Measurements from ENCODE around the gene GPR87.

GRCh38 chr3:151320131-151320530 is 3.5 kb upstream of the GPR87 start:
- TF ChIP-seq ZNF384 (IDR thresholded peaks at IDR 0.05): no peak
- TF ChIP-seq CTBP1 (IDR thresholded peaks at IDR 0.05; ENCODE audit: borderline replicate concordance): no peak
- TF ChIP-seq ELF4 (IDR thresholded peaks at IDR 0.05): no peak
- no peak for TF ChIP-seq SP1 (IDR thresholded peaks at IDR 0.05)
- no peak for TF ChIP-seq FOXA1 (IDR thresholded peaks at IDR 0.05)
- no peak for TF ChIP-seq ARNT (IDR thresholded peaks at IDR 0.05)
- no peak for TF ChIP-seq LEF1 (IDR thresholded peaks at IDR 0.05; ENCODE audit: borderline replicate concordance)
- TF ChIP-seq SUZ12 (IDR thresholded peaks at IDR 0.05): no peak
- no peak for TF ChIP-seq NFRKB (IDR thresholded peaks at IDR 0.05)
- TF ChIP-seq PKNOX1 (IDR thresholded peaks at IDR 0.05): no peak
- TF ChIP-seq HDGF (IDR thresholded peaks at IDR 0.05; ENCODE audit: borderline replicate concordance): no peak
